GM19025 (cell line): ENCODE data around the gene FGF10.

Experiments
- ATAC-seq: cut with Tn5 transposase; IDR thresholded peaks from one replicate; pipeline ENCODE4 v1.9.1; 2021; ENCODE audit warnings: mild to moderate bottlenecking, low read depth, moderate library complexity; ENCODE audit not compliant: unreplicated experiment

FGF10 gene

GRCh38 chr5:44389090-44389822, at the start of gene FGF10:
Gene FGF10 (minus strand): TSS chr5:44389420. CDS start chr5:44388682, 738 bp downstream.
- ATAC-seq = no peak

GRCh38 chr5:44426944-44427343, 37.7 kb upstream of the FGF10 start:
- ATAC-seq = no peak

- no peak for ATAC-seq
Measured at GRCh38 chr5:44412286-44412685, 23.1 kb upstream of the FGF10 start.

GRCh38 chr5:44402084-44402483, 12.9 kb upstream of the FGF10 start:
- no peak for ATAC-seq

- ATAC-seq = no peak
Measured at GRCh38 chr5:44401611-44402010, 12.4 kb upstream of the FGF10 start.

GRCh38 chr5:44398382-44398781, 9.2 kb upstream of the FGF10 start:
- ATAC-seq = no peak

GRCh38 chr5:44396312-44396711, 7.1 kb upstream of the FGF10 start:
- no peak for ATAC-seq

- ATAC-seq = no peak
Measured at GRCh38 chr5:44390351-44390750, 1.1 kb upstream of the FGF10 start.

- ATAC-seq = no peak
Measured at GRCh38 chr5:44389823-44390143, 563 bp upstream of the FGF10 start.

GRCh38 chr5:44388321-44389089, 715 bp downstream of the FGF10 start:
- no peak for ATAC-seq

- no peak for ATAC-seq
Measured at GRCh38 chr5:44387921-44388320, 1.3 kb downstream of the FGF10 start.

GRCh38 chr5:44387406-44387805, 1.8 kb downstream of the FGF10 start:
- no peak for ATAC-seq

- ATAC-seq = no peak
Measured at GRCh38 chr5:44385291-44385900, 3.8 kb downstream of the FGF10 start.

- no peak for ATAC-seq
Measured at GRCh38 chr5:44384816-44385215, 4.4 kb downstream of the FGF10 start.

GRCh38 chr5:44382894-44383293, 6.3 kb downstream of the FGF10 start:
- no peak for ATAC-seq

- ATAC-seq = no peak
Measured at GRCh38 chr5:44377057-44377456, 12.2 kb downstream of the FGF10 start.

GRCh38 chr5:44372028-44372427, 17.2 kb downstream of the FGF10 start:
- no peak for ATAC-seq

- no peak for ATAC-seq
Measured at GRCh38 chr5:44367203-44367602, 22.0 kb downstream of the FGF10 start.

- no peak for ATAC-seq
Measured at GRCh38 chr5:44365345-44365744, 23.9 kb downstream of the FGF10 start.

GRCh38 chr5:44364097-44364496, 25.1 kb downstream of the FGF10 start:
- no peak for ATAC-seq

- ATAC-seq = no peak
Measured at GRCh38 chr5:44361342-44362001, 27.7 kb downstream of the FGF10 start.
